Embryonic facial prominence (tissue), 1 donor: ENCODE data around the gene UST.
"Not testable (repeated sequence)": the region's sequence is repeated elsewhere in the genome, so short reads cannot be mapped to it uniquely, and the experiment has no call there.

ENCODE experiments used
- DNase-seq: peaks from one replicate; pipeline ENCODE4 v3.0.0-alpha.2; 2016; ENCODE audit errors: extremely low spot score

The UST gene

GRCh38 chr6:148947621-148948444 lies 201.0 kb downstream of the UST start:
- DNase-seq: peak; percentile 51

- no peak for DNase-seq
Observed at GRCh38 chr6:148951662-148952061, 204.8 kb downstream of the UST start.

GRCh38 chr6:148952147-148953035 lies 205.6 kb downstream of the UST start:
- DNase-seq: peak; percentile 40

GRCh38 chr6:148954461-148954860 lies 207.6 kb downstream of the UST start:
- no peak for DNase-seq

- DNase-seq: no peak
Observed at GRCh38 chr6:148954934-148955333, 208.1 kb downstream of the UST start.

GRCh38 chr6:148955441-148955840 lies 208.6 kb downstream of the UST start:
- no peak for DNase-seq

- not testable (repeated sequence) for DNase-seq
Observed at GRCh38 chr6:148956163-148956562, 209.3 kb downstream of the UST start.

GRCh38 chr6:148957752-148958151 lies 210.9 kb downstream of the UST start:
- DNase-seq: no peak

- DNase-seq: no peak
Observed at GRCh38 chr6:148959008-148959407, 212.2 kb downstream of the UST start.

GRCh38 chr6:148959501-148959900 lies 212.7 kb downstream of the UST start:
- no peak for DNase-seq

GRCh38 chr6:148962854-148963515 lies 216.2 kb downstream of the UST start:
- no peak for DNase-seq

GRCh38 chr6:148963738-148964137 lies 216.9 kb downstream of the UST start:
- no peak for DNase-seq

GRCh38 chr6:148964467-148964866 lies 217.6 kb downstream of the UST start:
- no peak for DNase-seq

GRCh38 chr6:148965287-148965686 lies 218.5 kb downstream of the UST start:
- DNase-seq: no peak

GRCh38 chr6:148967011-148967520 lies 220.2 kb downstream of the UST start:
- DNase-seq: no peak

- no peak for DNase-seq
Observed at GRCh38 chr6:148967541-148967956, 220.7 kb downstream of the UST start.

- DNase-seq: no peak
Observed at GRCh38 chr6:148968771-148969602, 222.2 kb downstream of the UST start.

- peak; percentile 65 for DNase-seq
Observed at GRCh38 chr6:148969603-148970061, 222.8 kb downstream of the UST start.

GRCh38 chr6:148971031-148971927 lies 224.4 kb downstream of the UST start:
- DNase-seq: no peak

GRCh38 chr6:148972481-148972880 lies 225.7 kb downstream of the UST start:
- DNase-seq: no peak
